BJ (cell line): ENCODE results near the gene COX20. TPM values are rescaled to one million over a fixed set of nuclear protein-coding genes. Genes with fewer than 3 reads are reported as not detected.

Experiments
- CTCF ChIA-PET: fragments of 350-600 bp; formaldehyde crosslinking; extraction: SDS; loops from one replicate; lab custom pipeline; 2021; ENCODE audit warnings: antibody characterized with exemption, inconsistent platforms; lab: Yijun Ruan, JAX
- POLR2A ChIA-PET: fragments of 300-600 bp; sonication (Branson Sonifier 250); formaldehyde crosslinking; extraction: SDS; loops from one replicate; lab custom pipeline; 2021; ENCODE audit warnings: antibody characterized with exemption; lab: Charles Lee
- DNase-seq: peaks from one replicate; pipeline ENCODE4 v3.0.0-alpha.2; 2011; ENCODE audit warnings: low read depth
- H3K27me3 ChIP-seq: 2 replicates; pipeline ENCODE4 v1.6.0; 2011; ENCODE audit warnings: low read length; ENCODE audit not compliant: control insufficient read depth, insufficient read depth
- H3K36me3 ChIP-seq: 2 replicates; pipeline ENCODE4 v1.5.1; 2011; ENCODE audit warnings: low read length; ENCODE audit not compliant: control insufficient read depth, insufficient read depth
- H3K4me3 ChIP-seq: 2 replicates; pipeline ENCODE4 v1.5.1; 2011; ENCODE audit warnings: low read depth, mild to moderate bottlenecking, control low read depth, low read length
- polyA plus RNA-seq: library from polyadenylated mRNA; depleted of rRNA; stranded (reverse); fragments of >200 nt; gene quantifications from 2 replicates; pipeline ENCODE4 v1.2.3, GENCODE V29; 2011
- TF ChIP-seq, protein P1 (sequence below): IDR thresholded peaks from 2 replicates; pipeline ENCODE4 v1.5.1; 2011; ENCODE audit warnings: low read depth, mild to moderate bottlenecking, control low read depth, inconsistent platforms, low read length, moderate library complexity; ENCODE audit not compliant: insufficient read depth

COX20 gene
- polyA plus RNA-seq, 1 experiment: 12.1 TPM

DNA sequence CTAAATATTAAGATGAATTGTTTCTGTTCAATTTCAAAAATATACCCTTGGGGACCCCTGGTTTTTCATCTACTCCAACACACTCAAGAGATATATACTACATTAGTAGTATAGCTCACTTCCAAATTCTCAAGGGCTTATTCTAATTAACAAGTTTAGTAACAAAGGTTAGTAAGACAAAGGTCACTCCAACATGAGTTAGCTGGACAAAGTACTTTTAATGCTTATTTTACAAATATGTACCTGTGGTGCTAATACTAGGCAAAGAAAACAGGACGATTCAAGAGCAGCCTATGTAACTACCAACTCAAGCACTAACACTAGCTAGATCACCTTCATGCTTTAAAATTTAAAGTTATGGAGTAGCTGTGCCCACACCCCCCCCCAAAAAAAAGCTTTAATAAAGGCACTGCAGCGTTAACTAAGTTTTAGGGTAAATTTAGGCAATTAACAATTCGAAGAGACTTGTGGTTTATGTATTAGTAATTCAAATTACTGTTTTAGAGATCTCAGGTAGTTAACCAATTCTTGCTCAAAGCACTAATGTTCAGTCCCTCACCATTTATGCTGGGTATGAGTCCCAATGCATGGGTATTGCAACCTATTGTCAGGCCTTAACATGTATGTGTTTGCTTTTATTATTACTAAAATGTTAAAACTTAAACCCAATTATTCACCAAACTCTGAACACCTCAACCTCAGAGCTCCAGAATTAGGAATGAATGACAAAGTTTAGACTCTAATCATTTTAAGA lies 14.8 kb downstream of the COX20 start:
- ChIA-PET POLR2A (no interaction called here), CTCF (interaction anchor here (1.0 to 2.1 kb wide), 4 partner anchors 10 to 199 kb away, joined by 4 to 5 read pairs (median 5); no protein-coding TSS in a partner anchor)
- no peaks in the 10 kb centered on the region for H3K27me3 ChIP-seq
- TF ChIP-seq, protein P1, sequence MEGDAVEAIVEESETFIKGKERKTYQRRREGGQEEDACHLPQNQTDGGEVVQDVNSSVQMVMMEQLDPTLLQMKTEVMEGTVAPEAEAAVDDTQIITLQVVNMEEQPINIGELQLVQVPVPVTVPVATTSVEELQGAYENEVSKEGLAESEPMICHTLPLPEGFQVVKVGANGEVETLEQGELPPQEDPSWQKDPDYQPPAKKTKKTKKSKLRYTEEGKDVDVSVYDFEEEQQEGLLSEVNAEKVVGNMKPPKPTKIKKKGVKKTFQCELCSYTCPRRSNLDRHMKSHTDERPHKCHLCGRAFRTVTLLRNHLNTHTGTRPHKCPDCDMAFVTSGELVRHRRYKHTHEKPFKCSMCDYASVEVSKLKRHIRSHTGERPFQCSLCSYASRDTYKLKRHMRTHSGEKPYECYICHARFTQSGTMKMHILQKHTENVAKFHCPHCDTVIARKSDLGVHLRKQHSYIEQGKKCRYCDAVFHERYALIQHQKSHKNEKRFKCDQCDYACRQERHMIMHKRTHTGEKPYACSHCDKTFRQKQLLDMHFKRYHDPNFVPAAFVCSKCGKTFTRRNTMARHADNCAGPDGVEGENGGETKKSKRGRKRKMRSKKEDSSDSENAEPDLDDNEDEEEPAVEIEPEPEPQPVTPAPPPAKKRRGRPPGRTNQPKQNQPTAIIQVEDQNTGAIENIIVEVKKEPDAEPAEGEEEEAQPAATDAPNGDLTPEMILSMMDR: no peak
- peaks cover 14% of the 10 kb centered on the region for H3K36me3 ChIP-seq
- DNase-seq: no peak
- H3K4me3 ChIP-seq: no peak overlapping the region

DNA sequence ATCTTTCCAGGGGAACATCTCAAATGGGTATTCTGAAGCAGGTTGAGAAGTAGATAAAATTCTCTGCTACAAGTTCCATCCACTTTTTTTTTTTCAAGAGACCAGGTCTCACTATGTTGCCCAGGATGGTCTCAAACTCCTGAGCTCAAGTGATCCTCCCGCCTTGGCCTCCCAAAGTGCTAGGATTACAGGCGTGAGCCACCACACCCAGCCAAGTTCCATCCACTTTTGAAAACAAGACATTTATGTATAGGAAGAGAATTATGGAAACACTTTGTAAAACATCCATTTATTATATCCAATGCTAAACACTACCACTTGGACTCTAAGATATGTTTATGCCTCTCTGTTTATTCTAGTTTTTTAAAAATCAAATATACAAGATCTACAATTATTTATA lies 15.4 kb downstream of the COX20 start:
- TF ChIP-seq, protein P1: no peak
- Histone ChIP-seq H3K4me3 (no peak overlapping the region), H3K27me3 (no peaks in the 10 kb centered on the region), H3K36me3 (peaks cover 15% of the 10 kb centered on the region)
- no peak for DNase-seq
- POLR2A ChIA-PET: no interaction called here
- CTCF ChIA-PET: interaction anchor here (1.0 to 2.1 kb wide), 3 partner anchors 10 to 199 kb away, joined by 4 to 5 read pairs (median 5); no protein-coding TSS in a partner anchor

DNA sequence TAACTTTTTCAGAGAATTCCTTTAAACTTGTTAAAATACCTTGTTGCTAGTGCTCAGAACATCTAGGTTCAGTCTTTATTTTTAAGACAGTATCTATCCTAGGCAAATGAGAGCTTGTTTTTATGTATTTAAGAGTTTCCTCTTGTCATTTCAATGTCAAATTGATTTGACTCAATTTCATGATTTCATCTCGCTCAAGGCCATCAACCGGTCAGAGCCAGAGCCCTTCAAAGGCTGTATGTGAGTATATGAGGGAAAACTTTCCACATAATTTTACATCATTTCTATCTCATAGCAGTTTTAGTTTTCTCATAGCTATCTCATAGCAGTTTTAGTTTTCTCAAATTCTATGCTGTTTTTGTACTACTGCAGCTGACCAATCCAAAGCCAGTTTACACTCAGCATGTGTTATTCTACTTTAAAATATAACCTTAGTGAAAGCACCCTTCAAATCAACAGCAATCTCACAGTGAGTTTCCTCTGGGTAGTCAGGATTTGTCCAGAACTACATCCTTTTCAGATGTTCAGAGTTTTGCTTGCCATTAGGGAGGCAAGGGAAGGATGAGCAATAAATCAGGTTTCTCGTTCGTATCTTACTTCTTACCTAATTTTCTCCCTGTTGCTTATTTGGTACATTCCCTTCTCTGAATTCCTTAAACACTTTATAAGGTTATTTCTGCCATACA lies 16.2 kb downstream of the COX20 start:
- TF ChIP-seq, protein P1: no peak
- Histone ChIP-seq H3K4me3 (no peak overlapping the region), H3K36me3 (peaks cover 16% of the 10 kb centered on the region), H3K27me3 (no peaks in the 10 kb centered on the region)
- ChIA-PET POLR2A (no interaction called here), CTCF (interaction anchor here (0.6 to 2.1 kb wide), 2 partner anchors 191 to 248 kb away, joined by 3 to 5 read pairs; no protein-coding TSS in a partner anchor)
- no peak for DNase-seq

DNA sequence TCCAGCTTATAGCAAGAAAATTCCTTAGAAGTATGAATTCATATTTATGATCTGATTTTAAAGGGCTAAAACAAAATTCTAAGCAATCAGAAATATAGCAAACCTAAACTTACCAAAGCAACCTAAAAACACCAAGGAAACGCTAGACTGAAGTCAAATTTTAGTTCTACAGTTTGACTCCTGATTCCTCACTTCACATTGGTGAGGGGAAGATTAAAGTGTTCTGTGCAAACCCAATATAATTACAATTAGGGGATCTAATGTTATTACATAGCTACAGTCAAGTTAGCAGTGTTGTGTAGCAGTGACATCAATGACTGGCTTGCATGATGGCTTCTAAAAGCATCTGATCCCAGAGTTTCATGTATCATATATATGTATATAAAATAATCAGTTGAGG lies 17.2 kb downstream of the COX20 start:
- H3K4me3 ChIP-seq: no peak overlapping the region
- no peaks in the 10 kb centered on the region for H3K27me3 ChIP-seq
- CTCF ChIA-PET: no interaction called here
- no peak for DNase-seq
- POLR2A ChIA-PET: no interaction called here
- TF ChIP-seq, protein P1: no peak
- H3K36me3 ChIP-seq: peaks cover 19% of the 10 kb centered on the region

DNA sequence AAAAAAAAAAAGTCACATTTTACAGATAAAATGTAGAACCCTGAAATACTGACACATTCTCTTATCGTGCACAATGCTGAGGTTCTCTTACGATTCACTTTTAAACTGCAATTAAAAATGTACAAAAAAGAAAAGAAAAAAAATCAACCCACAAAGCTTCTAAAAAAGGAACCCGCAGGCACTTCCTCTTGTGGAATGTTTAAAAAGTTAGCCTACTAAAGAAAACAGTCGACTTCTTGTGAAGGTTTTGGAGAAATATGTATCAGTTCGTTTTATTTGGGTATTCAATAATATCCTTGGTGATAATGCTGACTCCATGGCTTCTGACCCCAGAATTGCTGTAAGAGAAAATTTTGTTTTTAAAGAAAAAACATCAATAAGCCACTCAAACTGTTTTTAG lies 18.7 kb downstream of the COX20 start:
- POLR2A ChIA-PET: no interaction called here

More for the DNA sequence above, 18.7 kb downstream of the COX20 start:
- TF ChIP-seq, protein P1: no peak
- Histone ChIP-seq H3K36me3 (peaks cover 22% of the 10 kb centered on the region), H3K27me3 (no peaks in the 10 kb centered on the region), H3K4me3 (no peak overlapping the region)
- DNase-seq: no peak
- CTCF ChIA-PET: interaction anchor here (1.3 kb wide), 1 partner anchor 188 kb away, joined by 5 read pairs; no protein-coding TSS in a partner anchor
